OCI-LY3 (cell line): ENCODE measurements around the gene TTC12.

Experiments used
- H2AFZ ChIP-seq: fragments of 200-600, 300-600 bp; shearing (Covaris generic); 2 replicates; pipeline ENCODE4 v1.6.0; 2014; ENCODE audit warnings: antibody characterized with exemption, low read depth, low read length
- H3K27ac ChIP-seq: fragments of 200-600, 300-600 bp; sonication (generic); 2 replicates; pipeline ENCODE4 v1.5.1; 2014; ENCODE audit warnings: mild to moderate bottlenecking, low read length, moderate library complexity, mixed read lengths
- H3K27me3 ChIP-seq: fragments of 200-600, 300-600 bp; sonication (generic); 2 replicates; pipeline ENCODE4 v1.6.1; 2014; ENCODE audit warnings: low read depth, low read length, mixed read lengths
- H3K36me3 ChIP-seq: fragments of 200-600, 300-600 bp; sonication (generic); replicated peaks from 2 replicates; pipeline ENCODE3; 2014; ENCODE audit warnings: low read depth, low read length, mixed read lengths
- H3K4me1 ChIP-seq: fragments of 300-600, 200-600 bp; sonication (generic); 2 replicates; pipeline ENCODE4 v1.6.1; 2014; ENCODE audit warnings: low read length, mixed read lengths
- H3K4me2 ChIP-seq: fragments of 200-600, 300-600 bp; sonication (generic); 2 replicates; pipeline ENCODE4 v1.6.1; 2014; ENCODE audit warnings: low read length, mixed read lengths
- H3K4me3 ChIP-seq: fragments of 300-600, 200-600 bp; sonication (generic); 2 replicates; pipeline ENCODE4 v1.5.1; 2014; ENCODE audit warnings: antibody characterized with exemption, mild to moderate bottlenecking, low read length, moderate library complexity
- H3K79me2 ChIP-seq: fragments of 300-600, 200-600 bp; shearing (Covaris generic); 2 replicates; pipeline ENCODE4 v1.6.1; 2014; ENCODE audit warnings: mild to moderate bottlenecking, low read length, mixed read lengths
- H3K9ac ChIP-seq: fragments of 300-600, 200-600 bp; shearing (Covaris generic); 2 replicates; pipeline ENCODE4 v1.6.0; 2014; ENCODE audit warnings: mild to moderate bottlenecking, low read length, moderate library complexity
- H3K9me3 ChIP-seq: fragments of 200-600, 300-600 bp; shearing (Covaris generic); 2 replicates; pipeline ENCODE4 v1.6.1; 2014; ENCODE audit warnings: low read length, mixed read lengths; ENCODE audit not compliant: insufficient read depth
- H4K20me1 ChIP-seq: fragments of 200-600, 300-600 bp; sonication (generic); 2 replicates; pipeline ENCODE4 v1.6.1; 2016; ENCODE audit warnings: low read length, mixed read lengths; ENCODE audit not compliant: insufficient read depth
- EZH2phosphoT487 ChIP-seq: fragments of 200-600 bp; shearing (Covaris generic); IDR thresholded peaks from 2 replicates; pipeline ENCODE4 v1.6.1; 2018; ENCODE audit warnings: antibody characterized with exemption, mixed run types, low read depth
- TF ChIP-seq, protein P1 (sequence below): fragments of 200-600, 300-600 bp; sonication (generic); IDR thresholded peaks from 2 replicates; pipeline ENCODE4 v1.5.1; 2014; ENCODE audit warnings: antibody characterized with exemption, low read length, low read depth

Gene TTC12

DNA sequence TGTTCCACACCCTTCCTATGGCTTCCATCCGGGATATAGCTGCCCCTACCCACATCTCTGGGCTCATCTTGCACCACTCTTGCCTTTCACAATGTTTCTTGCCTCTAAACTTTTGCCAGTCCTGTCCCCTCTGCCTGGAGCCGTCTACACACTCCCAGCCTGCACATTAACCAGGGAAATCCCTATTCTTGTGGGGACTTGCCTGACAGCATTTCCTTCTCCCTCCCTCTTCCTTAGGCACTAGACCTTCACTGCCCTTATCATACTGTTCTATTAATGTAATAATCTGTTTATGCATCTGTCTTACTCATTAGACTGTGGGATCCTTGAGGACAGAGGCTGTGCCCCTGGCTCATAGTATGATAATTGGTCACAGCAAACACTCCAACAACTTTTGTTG is 5.8 kb upstream of the TTC12 start:
- TF ChIP-seq, protein P1, sequence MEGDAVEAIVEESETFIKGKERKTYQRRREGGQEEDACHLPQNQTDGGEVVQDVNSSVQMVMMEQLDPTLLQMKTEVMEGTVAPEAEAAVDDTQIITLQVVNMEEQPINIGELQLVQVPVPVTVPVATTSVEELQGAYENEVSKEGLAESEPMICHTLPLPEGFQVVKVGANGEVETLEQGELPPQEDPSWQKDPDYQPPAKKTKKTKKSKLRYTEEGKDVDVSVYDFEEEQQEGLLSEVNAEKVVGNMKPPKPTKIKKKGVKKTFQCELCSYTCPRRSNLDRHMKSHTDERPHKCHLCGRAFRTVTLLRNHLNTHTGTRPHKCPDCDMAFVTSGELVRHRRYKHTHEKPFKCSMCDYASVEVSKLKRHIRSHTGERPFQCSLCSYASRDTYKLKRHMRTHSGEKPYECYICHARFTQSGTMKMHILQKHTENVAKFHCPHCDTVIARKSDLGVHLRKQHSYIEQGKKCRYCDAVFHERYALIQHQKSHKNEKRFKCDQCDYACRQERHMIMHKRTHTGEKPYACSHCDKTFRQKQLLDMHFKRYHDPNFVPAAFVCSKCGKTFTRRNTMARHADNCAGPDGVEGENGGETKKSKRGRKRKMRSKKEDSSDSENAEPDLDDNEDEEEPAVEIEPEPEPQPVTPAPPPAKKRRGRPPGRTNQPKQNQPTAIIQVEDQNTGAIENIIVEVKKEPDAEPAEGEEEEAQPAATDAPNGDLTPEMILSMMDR, result no peak
- no peak for TF ChIP-seq EZH2phosphoT487
- H3K4me3 ChIP-seq, result no peak overlapping the region
- no peaks in the 10 kb centered on the region; the same call in 1 of the 2 replicates for H3K4me1 ChIP-seq
- H3K27me3 ChIP-seq, result peaks cover 11% of the 10 kb centered on the region
- H2AFZ ChIP-seq, result no peak overlapping the region
- no peak overlapping the region for H3K9ac ChIP-seq
- H3K9me3 ChIP-seq, result no peaks in the 10 kb centered on the region
- no peaks in the 10 kb centered on the region for H3K79me2 ChIP-seq
- H3K27ac ChIP-seq, result no peak overlapping the region
- no peak overlapping the region for H3K4me2 ChIP-seq
- no peaks in the 10 kb centered on the region for H3K36me3 ChIP-seq
- no peaks in the 10 kb centered on the region for H4K20me1 ChIP-seq

DNA sequence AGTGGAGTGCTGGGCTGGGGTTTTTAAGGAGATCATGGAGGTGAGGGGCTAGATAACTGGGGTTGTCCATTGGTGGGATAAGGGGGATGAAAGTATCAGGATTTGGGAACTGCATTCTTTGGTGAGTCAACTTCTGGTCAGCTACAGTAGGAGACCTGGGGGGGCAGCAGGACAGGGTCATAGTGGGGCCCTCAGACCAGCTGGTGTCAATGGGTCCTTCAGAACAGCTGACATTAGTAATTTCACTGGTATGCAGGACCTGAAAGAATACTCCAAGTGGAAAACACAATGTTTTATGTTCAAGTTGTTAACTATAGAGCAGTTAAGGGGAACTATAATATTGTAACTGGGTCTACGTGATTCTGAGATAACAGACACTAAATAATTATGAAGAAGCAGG is 2.8 kb upstream of the TTC12 start:
- H3K36me3 ChIP-seq, result no peaks in the 10 kb centered on the region
- H3K9me3 ChIP-seq, result no peaks in the 10 kb centered on the region
- no peaks in the 10 kb centered on the region for H4K20me1 ChIP-seq
- no peak overlapping the region for H2AFZ ChIP-seq
- H3K27me3 ChIP-seq, result peaks cover 11% of the 10 kb centered on the region
- no peak overlapping the region for H3K4me3 ChIP-seq
- H3K79me2 ChIP-seq, result no peaks in the 10 kb centered on the region
- no peak overlapping the region for H3K4me2 ChIP-seq
- no peak for TF ChIP-seq EZH2phosphoT487
- TF ChIP-seq, protein P1, result no peak
- H3K27ac ChIP-seq, result no peak overlapping the region
- H3K9ac ChIP-seq, result no peak overlapping the region
- H3K4me1 ChIP-seq, result peaks cover 10% of the 10 kb centered on the region

DNA sequence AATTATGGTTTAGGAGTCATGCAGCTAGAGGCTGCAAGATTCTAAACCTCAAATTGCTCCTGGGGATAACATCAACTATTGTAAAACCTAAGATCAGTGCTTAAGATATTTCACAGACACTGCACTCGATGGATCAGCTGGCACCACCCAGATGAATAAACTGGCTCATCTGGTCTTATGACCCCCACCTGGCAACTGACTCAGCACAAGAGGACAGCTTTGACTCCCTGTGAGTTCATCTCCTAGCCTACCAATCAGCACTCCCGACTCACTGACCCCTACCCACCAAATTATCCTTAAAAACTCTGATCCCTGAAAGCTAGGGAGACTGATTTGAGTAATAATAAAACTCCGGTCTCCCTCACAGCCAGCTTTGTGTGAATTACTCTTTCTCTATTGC is 782 bp upstream of the TTC12 start:
- H3K4me1 ChIP-seq, result peaks cover 10% of the 10 kb centered on the region
- no peaks in the 10 kb centered on the region for H3K79me2 ChIP-seq
- H3K36me3 ChIP-seq, result no peaks in the 10 kb centered on the region
- no peak overlapping the region for H3K9ac ChIP-seq
- no peaks in the 10 kb centered on the region for H3K9me3 ChIP-seq
- H4K20me1 ChIP-seq, result no peaks in the 10 kb centered on the region
- H3K4me3 ChIP-seq, result peak overlapping the region; percentile 91
- TF ChIP-seq, protein P1, result no peak
- no peak for TF ChIP-seq EZH2phosphoT487
- peak overlapping the region; percentile 87 for H3K4me2 ChIP-seq
- no peak overlapping the region for H3K27ac ChIP-seq
- H2AFZ ChIP-seq, result peak overlapping the region; percentile 99
- H3K27me3 ChIP-seq, result peaks cover 3% of the 10 kb centered on the region; the same call in 1 of the 2 replicates

DNA sequence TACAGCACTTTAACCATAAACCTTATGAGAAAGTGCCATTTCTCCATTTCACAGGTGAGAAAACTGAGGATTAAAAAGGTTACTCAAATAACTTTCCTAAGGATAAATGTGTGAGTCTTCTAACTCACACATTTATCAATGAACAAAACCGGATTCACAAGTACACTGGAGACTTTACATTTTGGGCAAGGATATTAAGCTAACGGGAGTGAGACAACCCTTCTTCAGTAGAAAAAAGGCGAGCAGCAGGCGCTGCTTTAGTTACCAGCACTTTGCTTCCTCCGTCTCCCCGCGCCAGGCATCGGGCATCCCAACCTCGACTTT is 356 bp upstream of the TTC12 start:
- Histone ChIP-seq H3K36me3 (no peaks in the 10 kb centered on the region), H3K27me3 (no peaks in the 10 kb centered on the region), H3K4me1 (peaks cover 10% of the 10 kb centered on the region), H3K9me3 (no peaks in the 10 kb centered on the region), H2AFZ (peak overlapping the region; percentile 99), H4K20me1 (no peaks in the 10 kb centered on the region), H3K4me3 (peak overlapping the region; percentile 91), H3K4me2 (peak overlapping the region; percentile 87), H3K27ac (no peak overlapping the region), H3K9ac (peak overlapping the region; percentile 38), H3K79me2 (no peaks in the 10 kb centered on the region)
- TF ChIP-seq, protein P1, result no peak
- TF ChIP-seq EZH2phosphoT487, result no peak
